HCEC 1CT (cell line): ENCODE data around the gene HERC3.

Experiments used
- DNase-seq: peaks from one replicate; pipeline ENCODE4 v3.0.0-alpha.2; 2017

The HERC3 gene

DNA sequence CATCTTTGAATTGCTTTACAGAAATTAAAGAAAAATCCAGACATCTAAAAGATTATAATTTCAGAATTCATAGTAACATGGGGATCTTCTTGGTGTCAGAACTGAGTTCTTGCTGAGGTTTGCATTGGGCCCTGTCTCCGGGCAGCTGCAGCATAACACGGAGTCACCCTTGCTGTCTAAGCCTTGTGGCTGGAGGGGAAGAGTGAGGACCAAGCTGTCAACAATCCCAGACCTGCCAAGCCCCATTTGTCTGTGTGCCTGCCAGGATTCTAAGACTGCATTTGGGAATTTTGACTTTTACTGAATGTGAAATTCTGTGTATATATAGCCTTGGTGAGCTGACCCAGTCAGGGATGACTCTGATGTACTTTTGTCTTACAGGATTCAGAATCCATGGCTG is 130.5 kb downstream of the HERC3 start:
- no peak for DNase-seq

DNA sequence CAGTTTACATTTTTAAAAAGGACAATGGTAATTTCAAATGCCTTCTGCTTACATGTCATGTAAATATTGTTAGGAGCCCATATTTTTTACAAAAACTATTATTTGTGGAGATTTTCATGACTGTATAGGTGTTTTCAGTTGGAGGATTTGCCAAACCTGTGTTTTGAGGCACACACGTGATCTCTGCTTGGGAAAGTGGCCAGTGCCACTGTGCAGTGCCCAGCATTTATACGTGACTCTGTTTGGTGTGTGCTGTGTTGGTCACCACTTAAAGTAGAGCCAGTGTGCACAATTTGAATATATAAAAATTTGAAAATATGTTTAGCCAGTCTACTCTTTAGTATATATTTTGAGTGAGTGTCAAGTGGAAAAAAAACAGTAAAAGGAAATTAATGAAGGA is 132.1 kb downstream of the HERC3 start:
- DNase-seq, result no peak

- no peak for DNase-seq
Measured at GRCh38 chr4:88725143-88725542, 132.9 kb downstream of the HERC3 start.

DNA sequence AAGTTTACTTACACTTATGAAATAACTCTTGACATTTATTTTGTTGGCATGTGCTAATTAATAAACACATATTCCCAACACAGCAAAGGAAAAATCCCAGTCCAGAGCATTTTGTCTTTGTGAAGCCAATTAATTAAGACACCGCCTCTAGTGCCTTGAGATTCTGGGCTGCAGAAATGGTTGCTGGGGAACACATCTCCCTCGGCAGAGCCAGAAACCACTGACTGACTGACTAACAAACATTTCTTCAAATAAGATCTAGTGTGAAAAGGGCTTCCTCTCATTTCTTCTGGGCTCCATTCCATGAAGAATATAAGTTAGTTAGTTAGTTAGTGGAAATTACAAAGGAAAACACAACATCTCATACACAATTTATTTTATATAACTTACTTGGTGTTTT is 133.7 kb downstream of the HERC3 start:
- DNase-seq, result no peak

GRCh38 chr4:88728146-88728545 is 135.9 kb downstream of the HERC3 start:
- DNase-seq, result no peak

GRCh38 chr4:88729146-88729760 is 137.0 kb downstream of the HERC3 start:
- DNase-seq, result no peak

DNA sequence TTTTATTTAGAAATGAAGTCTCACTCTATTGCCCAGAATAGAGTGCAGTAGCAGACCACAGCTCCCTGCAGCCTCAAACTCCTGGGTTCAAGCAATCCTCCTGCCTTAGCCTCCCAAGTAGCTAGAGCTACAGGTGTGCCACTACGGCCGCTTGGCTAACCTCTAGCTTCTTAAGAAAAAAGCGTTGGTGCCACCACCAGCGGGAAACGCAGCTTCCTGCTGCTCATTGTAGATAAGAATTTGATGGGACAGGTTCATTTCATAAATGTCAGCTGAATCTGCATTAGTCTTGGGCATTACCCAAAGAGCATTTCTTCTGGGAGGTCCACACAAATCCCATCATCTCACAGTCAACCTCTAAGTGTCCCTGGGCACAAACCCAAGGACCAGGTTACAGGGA is 138.5 kb downstream of the HERC3 start:
- DNase-seq, result no peak

DNA sequence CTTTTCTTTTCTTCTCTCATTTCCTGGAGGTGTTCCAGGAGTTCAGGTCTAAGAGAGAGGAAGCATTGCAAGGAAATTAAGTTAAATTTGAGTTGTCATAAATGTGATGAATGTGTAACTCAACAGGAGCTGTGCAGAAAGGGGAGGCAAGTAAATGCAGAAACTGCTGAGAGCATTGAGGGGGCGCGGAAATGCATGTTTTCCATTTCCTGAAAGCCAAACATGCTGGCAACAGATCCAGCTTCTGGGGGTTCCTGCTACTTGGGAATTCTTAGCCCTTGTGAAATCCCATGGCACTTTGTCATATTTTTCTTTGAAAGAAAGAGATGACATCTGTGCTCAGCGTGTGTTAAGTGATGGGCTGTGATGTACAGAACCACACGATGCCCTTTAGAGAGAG is 139.1 kb downstream of the HERC3 start:
- DNase-seq, result no peak

DNA sequence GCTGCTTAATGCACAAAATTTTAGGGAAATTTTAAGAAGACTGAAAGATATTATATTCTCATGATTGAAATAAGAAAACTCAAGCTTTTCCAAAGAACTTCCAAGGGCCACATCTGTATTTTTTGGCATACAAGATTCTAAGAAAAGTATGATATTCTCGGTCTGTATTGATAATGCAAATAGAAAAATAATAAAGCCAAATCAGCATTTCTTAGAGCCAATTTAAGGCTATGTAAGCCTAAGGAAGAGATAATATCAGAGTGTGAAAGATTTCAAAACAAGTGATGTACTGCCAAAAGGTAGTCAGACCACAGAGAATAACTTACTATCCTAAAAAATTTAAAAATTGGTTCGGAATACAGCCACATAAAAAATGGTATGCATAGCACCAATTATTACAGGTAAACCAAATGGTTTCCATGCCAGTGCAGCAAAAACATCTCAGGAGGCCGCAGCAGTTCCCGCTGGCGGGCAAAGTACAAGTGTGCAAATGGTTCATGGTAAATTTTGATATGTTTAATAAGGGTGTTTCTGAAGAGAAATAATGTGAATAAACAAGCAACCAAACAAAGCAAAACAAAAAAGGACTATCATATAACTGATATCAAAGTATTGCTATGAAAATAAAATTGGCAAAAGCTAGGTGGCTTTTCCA is 140.6 kb downstream of the HERC3 start:
- no peak for DNase-seq

DNA sequence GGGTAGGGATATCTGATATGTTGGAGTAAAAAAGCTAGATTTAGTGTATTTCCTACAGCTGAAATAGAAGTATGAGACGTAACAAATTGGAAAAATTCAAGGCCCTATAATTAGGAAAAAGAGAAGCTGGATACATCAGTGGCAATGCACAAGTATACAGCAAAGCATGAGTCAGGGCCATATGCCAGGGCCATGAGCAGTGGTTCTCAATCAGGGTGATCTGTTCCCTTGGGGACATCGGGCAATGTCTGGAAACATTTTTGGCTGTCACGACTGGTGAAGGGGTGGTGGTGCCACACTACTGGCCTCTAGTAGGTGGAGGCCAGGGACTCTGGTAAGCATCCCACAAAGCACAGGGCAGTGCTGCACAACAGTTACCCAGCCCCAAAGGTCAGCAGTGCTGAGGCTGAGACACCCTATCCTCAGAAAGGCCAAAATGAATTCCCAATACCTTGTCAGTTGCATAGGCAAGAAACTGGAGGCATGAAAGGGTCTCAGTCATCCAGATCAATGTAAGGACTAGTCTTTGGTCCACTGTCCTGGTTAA is 142.2 kb downstream of the HERC3 start:
- no peak for DNase-seq

DNA sequence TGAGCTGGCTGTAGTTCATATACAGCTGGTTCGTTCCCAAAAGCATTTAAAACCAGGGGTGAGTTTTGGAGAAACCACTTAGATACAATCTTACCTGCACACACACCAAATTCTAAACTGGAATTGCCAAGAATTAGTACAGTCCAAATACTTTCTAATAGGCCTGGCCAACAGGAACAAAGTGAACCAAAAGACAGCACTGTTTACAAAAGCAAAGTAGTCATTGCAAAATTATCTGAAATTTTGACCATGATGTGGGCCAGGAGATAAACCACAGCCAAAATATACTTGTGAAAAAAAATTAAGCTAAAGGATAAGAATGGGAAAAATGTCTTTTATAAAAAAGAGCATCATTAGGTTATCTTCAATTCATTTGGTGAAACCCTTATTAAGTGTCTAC is 143.3 kb downstream of the HERC3 start:
- no peak for DNase-seq

GRCh38 chr4:88736264-88736663 is 144.0 kb downstream of the HERC3 start:
- no peak for DNase-seq

DNA sequence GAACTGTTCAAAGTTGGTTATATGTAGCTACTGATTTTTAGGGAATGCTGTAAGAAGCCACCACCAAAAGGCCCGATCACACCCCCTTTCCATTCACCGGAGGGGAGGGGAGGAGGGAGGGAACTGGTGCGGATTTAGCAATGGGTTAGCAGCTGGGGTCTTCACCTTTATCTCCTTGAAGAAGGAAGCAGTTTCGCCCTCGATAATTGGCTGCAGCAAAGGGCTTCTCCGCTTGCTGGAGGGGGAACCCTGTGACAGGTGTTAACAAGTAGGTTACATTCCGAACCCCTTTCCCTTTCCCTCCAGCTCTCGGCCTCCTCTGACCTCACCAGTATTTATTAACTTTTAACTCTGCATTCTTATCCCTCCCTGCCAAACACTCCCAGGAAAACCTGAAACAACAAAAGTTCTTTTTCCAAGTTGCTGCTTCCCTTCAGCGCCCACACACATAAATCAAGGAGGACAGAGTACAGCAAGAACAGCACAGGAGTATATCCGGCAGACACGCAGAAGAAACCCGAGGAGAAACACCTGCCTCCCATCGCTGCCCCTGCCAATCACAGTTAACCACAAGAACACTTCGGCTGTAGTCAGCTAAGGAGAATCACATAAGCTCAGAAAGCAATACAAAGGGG is 145.1 kb downstream of the HERC3 start:
- DNase-seq, result no peak

DNA sequence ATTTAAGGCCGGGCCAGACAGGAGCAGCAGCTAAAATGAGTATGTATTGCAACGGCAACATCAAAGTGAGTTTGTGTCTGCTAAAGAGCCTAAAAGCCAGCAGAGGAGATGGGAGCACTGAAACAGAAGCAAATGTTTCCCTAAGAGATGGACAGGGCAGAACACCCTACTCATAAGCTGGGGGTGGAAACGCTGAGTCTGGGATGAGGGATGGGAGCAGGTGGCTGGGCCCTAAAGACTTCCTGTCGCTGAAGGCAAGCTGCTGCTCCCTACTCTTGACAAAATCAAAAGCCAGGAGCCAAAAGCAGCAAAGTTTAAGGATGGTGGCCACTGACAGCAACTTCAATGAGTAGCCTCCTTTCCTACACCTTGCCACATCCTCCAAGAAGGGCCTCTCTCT is 145.9 kb downstream of the HERC3 start:
- no peak for DNase-seq

DNA sequence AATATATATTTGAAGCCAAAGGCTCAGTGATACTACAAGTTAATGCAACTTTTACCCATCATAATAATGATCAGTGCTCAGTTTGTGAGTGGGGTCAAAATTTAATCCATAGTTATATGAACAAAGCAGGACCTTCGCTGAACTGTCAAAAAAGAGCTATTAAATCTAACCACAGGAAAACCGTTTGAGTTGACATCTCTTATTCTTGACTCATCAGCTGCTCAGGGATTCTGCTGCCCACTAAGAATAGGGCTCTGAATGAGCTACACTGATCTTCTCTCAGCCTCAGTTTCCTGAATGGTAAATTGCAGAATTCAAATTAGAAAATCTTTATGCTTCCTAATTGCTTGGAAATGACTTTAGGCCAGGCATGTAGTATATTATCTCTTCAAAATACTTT is 150.3 kb downstream of the HERC3 start:
- no peak for DNase-seq

DNA sequence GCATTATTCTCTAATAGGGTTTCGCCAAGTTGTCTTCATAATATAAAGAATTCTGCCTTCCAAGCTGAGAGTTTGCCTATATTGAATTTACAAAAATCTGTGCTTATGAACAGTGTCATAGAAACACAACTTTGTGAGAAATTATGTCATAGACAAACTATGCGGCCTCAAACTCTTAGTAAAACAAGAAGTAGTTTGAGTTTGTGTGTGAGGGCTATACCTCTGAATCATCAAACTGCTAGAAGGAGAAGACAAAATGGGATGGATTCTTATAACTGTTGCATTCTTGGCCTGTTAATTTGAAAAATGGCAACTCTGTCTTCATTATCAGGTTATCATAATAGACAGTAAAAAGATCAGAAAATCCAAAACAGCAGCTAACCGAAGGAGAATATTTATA is 151.4 kb downstream of the HERC3 start:
- DNase-seq, result peak; percentile 46

DNA sequence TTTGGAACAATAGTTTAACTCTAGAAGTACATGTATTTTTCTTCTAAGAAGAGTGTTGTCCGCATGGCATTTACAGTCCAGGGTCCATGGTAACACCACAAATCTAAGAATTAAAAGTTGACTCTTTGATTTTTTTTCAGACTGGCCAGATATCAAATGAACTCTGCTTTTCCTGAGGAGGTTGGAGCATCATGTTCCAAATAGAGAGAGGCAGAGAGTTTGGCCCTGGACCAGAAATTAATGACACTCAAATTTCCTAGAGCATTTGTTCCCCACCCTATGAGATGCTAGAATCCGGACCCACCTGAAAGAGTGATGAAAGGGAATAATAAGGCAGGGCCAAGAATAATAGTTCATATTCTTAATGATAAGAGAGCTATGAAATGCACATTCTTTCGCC is 152.3 kb downstream of the HERC3 start:
- DNase-seq, result no peak

DNA sequence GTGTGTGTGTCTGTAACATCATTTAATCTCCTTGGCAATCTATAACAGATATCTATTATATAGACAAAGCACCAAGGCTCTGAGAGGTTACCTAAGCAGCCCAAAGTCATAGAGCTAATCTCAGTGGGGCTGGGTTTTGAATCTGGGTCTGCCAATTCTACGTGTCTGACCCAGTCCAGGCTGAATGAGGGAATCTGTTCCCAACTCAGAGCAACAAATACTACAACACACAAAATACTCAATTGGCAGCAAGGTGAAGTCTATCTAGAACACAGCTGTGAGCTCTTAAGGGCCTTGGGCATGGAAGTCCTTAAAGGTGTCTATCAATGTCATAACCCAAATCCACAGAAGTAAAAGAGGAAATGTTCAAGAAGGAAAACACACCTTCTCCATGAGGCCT is 152.9 kb downstream of the HERC3 start:
- no peak for DNase-seq

DNA sequence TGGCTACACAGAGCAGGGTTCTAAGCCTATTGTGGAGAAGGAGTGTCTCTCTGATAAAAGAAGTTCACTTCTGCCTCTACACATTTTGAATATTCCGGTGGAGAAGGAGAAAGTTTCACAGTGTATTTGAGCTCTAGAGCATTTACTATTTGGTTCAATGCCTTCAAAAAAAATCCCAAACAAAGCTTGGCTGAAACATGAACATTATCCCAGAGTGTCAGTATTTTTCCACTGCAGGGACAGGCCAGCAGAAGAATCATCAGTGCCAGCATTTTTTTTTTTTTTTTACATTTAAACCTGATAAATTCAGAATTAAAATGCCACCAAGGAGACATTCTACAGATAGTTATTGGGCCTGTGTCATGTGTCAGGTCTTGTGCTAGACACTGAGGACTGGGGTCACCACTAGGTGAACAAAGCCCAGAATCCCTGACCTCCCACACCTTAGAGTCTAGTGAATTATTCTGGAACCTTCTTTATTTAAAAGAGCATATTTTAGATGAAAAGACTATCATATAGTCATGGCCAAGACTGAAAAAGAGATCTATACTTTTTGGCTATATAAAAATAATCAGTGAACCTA is 153.4 kb downstream of the HERC3 start:
- no peak for DNase-seq

DNA sequence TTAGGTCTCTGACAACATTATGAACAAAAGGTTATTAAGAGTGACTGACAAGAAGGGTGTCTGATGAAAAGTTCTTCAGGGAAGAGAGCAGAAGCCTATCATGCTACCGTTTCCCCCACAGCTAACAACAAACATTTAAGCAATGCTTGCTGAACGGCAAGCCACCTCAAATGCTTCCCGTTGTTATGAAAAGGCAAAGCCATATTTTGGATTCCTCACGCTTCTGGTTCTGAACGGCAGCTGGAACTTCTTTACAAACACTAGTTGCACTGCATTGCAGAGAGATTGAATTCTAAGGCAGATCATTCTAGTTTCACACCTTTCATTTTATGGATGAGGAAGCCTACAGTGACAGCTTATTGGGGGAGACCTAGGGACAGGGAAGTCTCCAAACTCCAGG is 153.9 kb downstream of the HERC3 start:
- no peak for DNase-seq

DNA sequence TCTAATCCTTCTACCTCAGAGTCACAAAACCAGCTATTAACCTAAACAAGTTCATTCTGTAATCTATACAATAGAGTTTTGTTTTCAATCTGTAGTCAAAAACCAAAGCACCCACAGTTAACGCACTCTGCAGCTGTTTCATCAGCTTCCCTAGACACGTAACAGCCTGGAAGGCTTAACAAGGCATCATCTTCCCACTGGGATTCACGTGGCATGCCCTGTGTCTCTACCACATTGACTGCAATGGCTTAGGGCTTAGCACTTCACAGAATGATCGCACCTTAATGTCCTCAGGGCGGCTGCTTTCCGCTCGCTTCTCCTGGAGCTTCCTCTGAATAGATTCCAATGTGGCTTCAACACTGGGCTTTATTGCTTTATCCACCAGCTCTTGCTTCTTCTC is 155.1 kb downstream of the HERC3 start:
- DNase-seq, result no peak

DNA sequence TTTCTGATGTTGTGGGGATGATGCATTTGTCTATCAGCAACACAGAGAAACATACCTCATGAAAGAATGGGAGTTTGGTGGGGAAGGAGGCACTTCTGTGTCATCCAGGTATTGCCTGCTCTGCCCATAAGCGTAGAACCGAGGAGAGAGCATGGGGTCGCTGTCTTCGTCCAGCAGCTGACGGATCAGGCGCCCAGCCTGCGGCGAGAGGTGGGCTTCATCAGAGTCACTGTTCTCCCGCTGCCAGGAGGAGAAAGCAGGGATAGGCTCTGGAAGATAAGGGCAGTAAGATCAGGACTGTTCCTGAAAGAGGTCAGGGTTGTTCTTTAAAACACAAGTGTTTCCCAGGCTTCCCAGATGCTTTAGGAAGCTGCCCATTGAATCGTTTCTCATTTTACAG is 158.1 kb downstream of the HERC3 start:
- DNase-seq, result no peak

DNA sequence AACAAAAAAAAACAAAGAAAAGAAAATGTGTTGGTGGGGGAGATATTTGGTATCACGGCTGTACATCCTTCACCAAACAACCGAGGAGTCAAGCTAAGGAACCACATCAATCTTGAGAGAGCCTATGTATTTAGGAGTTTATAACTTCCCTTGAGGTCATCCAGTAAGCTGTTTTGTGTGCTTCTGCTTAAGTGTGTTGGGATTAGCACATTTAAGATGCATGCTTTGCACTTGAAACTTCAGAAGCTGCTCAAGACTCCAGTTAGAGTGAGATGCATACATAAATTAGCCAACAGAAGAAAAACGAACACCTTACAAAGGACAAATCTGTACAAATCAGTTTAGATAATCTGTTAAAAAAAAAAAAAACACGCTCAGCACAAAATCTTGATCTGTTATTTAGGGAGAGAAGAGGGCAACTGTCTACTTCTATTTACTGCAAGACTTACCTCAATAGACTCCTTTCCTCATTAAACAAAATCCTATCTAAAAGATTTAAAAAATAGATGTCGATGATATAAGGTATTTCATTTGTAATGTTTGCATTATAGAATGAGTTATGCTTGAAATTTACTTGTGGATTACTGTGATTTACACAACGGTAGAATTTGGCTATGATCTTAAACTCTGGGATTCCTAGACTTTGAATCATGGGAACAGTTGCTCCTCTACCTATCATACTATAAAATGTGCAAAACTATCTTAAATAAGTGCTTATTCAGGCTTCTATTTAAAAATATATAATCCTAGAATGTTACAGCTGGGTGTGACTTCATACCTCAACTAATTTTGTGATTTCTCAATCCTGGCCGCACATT is 159.2 kb downstream of the HERC3 start:
- DNase-seq, result no peak
